Central memory CD8-positive, alpha-beta T cell (primary cell): Measurements from ENCODE around the gene BRPF3.

ENCODE experiments used
- ATAC-seq: fragments of 150-1000 bp; cut with Tn5 transposase; replicated peaks from 2 replicates; pipeline ENCODE4 v1.10.0; 2022; ENCODE audit warnings: mild to moderate bottlenecking, moderate FRiP score, moderate number of reproducible peaks; ENCODE audit not compliant: poor library complexity, severe bottlenecking; ENCODE audit errors: extremely low read depth
- DNase-seq, 2 donors: peaks; one replicate each; pipeline ENCODE4 v3.0.0; 2021; ENCODE audit warnings: low spot score in 2 of 2
- H3K27ac Mint-ChIP-seq: one replicate; pipeline ENCODE4 v1.8.0; 2022; ENCODE audit warnings: low read depth, mild to moderate bottlenecking, moderate library complexity, mixed read lengths
- H3K27me3 Mint-ChIP-seq: one replicate; pipeline ENCODE4 v1.8.0; 2022; ENCODE audit warnings: mixed read lengths
- H3K36me3 Mint-ChIP-seq: one replicate; pipeline ENCODE4 v1.8.0; 2022; ENCODE audit warnings: mild to moderate bottlenecking, moderate library complexity, mixed read lengths; ENCODE audit not compliant: insufficient read depth
- H3K4me1 Mint-ChIP-seq: one replicate; pipeline ENCODE4 v1.8.0; 2022; ENCODE audit warnings: mixed read lengths
- H3K4me3 Mint-ChIP-seq: one replicate; pipeline ENCODE4 v1.8.0; 2022; ENCODE audit warnings: mild to moderate bottlenecking, moderate library complexity, mixed read lengths
- H3K9me3 Mint-ChIP-seq: one replicate; pipeline ENCODE4 v1.8.0; 2022; ENCODE audit warnings: mixed read lengths

The BRPF3 gene

DNA sequence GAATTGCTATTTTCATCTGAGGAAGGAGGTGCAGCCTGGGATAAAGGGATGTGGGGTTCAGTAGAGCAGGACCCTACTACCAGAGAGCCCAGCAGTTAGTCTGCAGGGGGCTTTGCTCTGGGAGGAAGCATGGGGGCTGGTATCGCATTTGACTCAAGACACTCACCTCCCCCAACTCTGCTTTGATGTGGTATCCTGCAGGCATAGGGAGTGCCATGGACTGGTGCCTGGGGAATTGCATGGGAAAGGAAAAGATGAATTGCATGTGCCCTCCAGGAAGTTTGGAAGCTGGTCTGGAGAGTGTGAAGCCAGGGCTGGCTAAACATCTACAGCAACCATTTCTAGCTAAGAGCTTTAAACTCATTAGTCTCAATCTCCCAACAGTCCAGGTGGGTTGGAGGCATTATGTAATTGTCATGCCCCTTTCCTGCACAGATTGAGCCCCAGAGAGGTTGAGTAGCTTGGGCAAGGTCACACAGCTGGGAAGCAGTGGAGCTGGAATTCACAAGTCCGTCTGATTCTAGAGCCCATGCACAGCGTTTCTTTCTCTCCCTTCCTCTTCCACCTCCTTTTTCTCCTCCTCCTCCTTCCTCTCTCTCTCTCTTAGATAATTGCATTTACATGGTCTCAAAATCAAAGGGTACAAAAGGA lies 47.1 kb downstream of the BRPF3 start:
- ATAC-seq: no peak
- Mint-ChIP-seq H3K9me3 (no peaks in the 10 kb centered on the region), H3K36me3 (peaks cover 1% of the 10 kb centered on the region), H3K4me1 (peaks cover 9% of the 10 kb centered on the region), H3K27ac (no peak overlapping the region), H3K27me3 (peaks cover 18% of the 10 kb centered on the region), H3K4me3 (no peak overlapping the region)
- no peak for DNase-seq

DNA sequence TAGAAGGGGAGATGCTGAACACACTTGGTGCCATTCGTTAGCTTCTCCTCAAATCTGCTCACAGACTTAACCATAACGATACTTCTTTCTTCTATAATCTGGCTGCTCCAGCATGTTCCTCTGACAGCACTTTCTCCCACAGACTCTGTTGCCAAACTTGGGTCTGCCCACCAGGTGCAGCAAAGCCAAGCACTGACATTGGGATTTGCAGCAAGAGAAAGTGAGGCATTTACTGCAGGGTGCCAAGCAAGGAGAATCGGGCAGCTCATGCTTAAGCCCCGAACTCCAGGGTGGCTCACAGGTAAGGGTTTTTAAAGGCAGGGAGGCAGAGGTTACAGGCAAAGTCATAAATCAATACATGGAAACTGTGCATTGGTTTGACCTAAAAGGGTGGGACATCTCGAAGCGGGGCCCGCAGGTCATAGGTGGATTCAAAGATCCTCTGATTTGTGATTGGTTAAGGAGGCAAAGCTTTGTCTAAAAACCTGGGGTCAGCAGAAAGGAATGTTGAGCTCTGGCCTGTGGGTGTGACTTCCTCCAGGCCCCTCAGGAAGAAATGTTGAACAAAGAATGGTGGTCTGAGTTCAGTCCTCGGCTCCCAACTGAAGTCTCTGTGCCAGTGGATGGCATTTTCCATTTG lies 48.2 kb downstream of the BRPF3 start:
- no peak for ATAC-seq
- Mint-ChIP-seq H3K27ac (no peak overlapping the region), H3K36me3 (peaks cover 1% of the 10 kb centered on the region), H3K4me3 (no peak overlapping the region), H3K27me3 (peaks cover 18% of the 10 kb centered on the region), H3K4me1 (peaks cover 9% of the 10 kb centered on the region), H3K9me3 (no peaks in the 10 kb centered on the region)
- DNase-seq: no peak

DNA sequence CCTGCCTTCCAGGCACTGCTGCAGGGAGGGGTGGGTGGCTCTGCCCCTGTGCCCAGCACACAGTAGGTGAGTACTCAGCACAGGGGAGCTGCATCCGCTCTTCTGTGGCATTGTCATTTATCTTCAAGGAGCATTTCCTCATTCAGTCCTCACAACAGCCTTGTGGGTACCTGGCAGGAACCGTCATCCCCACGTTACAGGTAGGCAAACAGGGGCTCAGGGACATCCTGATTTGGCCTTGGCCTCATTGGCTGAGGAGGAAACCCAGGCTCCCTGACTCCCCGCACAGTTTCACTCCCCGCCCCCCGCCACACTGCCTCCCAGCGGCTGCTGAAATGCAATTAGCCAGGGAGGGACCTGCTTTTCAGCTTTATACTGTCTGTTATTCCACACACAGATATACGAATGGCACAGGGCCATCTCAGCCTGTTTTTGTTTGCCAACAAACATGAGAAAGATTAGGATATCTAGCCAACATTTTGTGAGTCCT lies 49.1 kb downstream of the BRPF3 start:
- no peaks in the 10 kb centered on the region for H3K9me3 Mint-ChIP-seq
- ATAC-seq (no peak), DNase-seq (no peak)
- H3K27ac Mint-ChIP-seq: no peak overlapping the region
- no peak overlapping the region for H3K4me3 Mint-ChIP-seq
- peaks cover 1% of the 10 kb centered on the region for H3K36me3 Mint-ChIP-seq
- H3K27me3 Mint-ChIP-seq: peaks cover 18% of the 10 kb centered on the region
- peaks cover 9% of the 10 kb centered on the region for H3K4me1 Mint-ChIP-seq

DNA sequence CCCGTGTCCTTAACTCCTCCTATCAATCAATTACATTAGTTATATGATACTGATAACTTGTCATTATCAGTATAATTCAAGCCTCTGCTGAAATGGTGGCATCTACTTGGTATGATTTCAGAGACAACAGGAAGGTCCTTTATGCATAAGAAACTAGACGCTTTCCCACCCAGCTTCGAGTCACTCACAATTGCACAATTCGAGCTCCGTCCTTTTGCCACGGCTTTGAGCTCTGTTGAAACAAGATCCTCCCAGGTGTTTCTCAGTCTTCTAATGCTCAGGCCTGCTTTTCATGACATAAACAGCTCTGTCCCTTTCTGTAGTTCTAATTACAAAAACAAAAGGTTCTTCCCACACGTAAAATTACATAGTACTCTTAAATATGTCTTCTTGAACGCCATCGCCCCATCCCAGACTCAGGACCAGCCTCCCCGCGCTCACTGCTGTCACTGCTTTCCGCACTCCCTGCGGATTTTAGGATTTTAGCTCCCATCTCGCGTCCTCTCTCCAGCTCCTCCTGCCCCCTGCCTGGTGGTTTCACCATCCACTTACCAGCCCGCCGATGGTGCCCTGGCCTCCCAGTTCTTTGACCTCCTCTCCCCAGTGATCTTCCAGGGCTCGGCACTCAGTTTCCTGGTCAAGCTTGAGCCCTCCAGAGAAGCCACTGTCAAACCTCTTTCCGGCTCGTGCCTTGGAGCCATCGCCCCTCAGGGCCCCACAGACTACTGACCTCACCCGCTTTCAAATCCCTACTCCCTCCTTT lies 50.1 kb downstream of the BRPF3 start:
- peaks cover 1% of the 10 kb centered on the region for H3K36me3 Mint-ChIP-seq
- peaks cover 17% of the 10 kb centered on the region for H3K27me3 Mint-ChIP-seq
- no peak overlapping the region for H3K27ac Mint-ChIP-seq
- no peak for DNase-seq
- no peak overlapping the region for H3K4me3 Mint-ChIP-seq
- no peak for ATAC-seq
- H3K9me3 Mint-ChIP-seq: no peaks in the 10 kb centered on the region
- H3K4me1 Mint-ChIP-seq: peaks cover 8% of the 10 kb centered on the region

DNA sequence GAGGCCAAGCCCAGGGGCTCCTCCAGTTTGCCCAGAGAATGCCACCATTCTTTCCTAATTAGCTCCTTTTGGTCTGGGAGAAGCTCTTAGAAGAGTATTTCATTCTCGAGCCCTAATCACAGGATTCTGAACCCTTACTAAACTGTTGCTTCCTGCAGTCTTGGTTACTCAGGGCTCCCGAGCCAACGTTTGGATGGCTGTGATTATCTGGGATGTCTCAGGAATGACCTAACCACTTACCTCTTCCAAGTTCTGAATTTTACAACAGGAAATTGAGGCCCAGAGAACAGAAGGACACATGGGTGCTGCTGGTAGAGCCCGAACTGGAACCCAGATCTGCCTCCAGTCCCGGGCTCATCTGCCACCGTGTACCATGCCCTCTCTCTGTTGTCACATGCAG lies 51.1 kb downstream of the BRPF3 start:
- no peak overlapping the region for H3K4me3 Mint-ChIP-seq
- no peaks in the 10 kb centered on the region for H3K9me3 Mint-ChIP-seq
- H3K36me3 Mint-ChIP-seq: peaks cover 2% of the 10 kb centered on the region
- H3K27me3 Mint-ChIP-seq: peaks cover 17% of the 10 kb centered on the region
- H3K4me1 Mint-ChIP-seq: no peaks in the 10 kb centered on the region
- no peak for DNase-seq
- no peak for ATAC-seq
- no peak overlapping the region for H3K27ac Mint-ChIP-seq

DNA sequence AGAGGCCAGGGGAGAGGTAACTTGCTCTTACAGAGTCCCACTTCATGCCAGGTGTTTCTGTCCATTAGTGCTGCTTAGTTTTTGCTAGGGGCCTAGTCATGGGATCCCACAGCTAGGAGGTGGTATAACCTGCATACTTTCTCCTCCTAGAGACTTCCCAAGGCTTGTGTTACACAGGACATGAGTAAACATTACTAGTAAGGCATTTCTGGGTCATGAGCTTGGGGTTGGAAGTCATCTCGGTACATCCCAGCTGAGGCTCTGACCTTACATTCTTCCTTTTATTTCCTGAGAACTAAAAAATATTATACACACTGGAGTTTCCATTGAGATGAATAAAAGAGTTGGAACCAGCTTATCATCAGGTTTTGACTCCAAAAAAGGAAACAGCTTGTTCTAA lies 52.4 kb downstream of the BRPF3 start:
- Mint-ChIP-seq H3K27ac (no peak overlapping the region), H3K36me3 (peaks cover 2% of the 10 kb centered on the region), H3K4me3 (no peak overlapping the region), H3K4me1 (no peaks in the 10 kb centered on the region), H3K27me3 (peaks cover 12% of the 10 kb centered on the region), H3K9me3 (no peaks in the 10 kb centered on the region)
- DNase-seq: no peak
- ATAC-seq: no peak

DNA sequence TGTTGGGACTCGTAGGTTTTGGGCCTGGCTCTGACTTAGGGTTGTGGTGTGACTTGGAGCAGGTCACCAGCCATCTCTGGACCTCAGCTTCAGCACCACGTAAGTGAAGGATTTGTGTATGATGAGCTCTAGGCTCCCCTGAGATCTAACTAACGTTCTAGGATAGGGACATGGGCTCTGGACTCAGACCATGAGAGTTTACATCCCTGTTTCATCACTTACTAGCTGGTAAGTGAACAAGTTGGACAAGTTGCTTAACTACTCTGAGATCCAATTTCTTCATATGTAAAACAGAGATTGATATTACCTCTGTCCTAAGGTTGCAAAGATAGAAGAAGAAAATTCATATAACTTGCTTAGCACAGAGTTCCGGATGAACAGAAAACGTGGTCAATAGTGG lies 53.0 kb downstream of the BRPF3 start:
- H3K36me3 Mint-ChIP-seq: peaks cover 2% of the 10 kb centered on the region
- peaks cover 12% of the 10 kb centered on the region for H3K27me3 Mint-ChIP-seq
- H3K9me3 Mint-ChIP-seq: no peaks in the 10 kb centered on the region
- H3K4me3 Mint-ChIP-seq: no peak overlapping the region
- H3K27ac Mint-ChIP-seq: no peak overlapping the region
- no peaks in the 10 kb centered on the region for H3K4me1 Mint-ChIP-seq
- DNase-seq (no peak), ATAC-seq (no peak)

DNA sequence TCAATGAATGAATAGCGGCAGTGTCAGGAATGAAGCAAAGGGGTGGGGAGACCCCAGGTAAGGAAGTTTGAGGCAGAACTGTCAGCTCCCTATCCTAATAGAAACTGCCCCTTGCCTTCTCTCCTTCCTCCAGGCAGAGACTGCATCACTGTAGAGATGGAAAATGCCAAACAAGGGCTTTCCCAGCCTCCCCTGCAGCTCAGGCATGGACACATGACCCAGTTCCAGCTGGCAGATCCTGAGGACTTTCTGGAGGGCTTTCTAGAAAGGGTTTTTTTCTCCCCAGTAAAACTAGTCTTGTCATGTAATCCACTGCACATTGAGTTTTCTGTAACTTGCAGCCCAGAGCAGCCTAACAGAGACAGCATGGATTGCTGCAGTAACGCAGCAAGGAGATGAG lies 55.5 kb downstream of the BRPF3 start:
- no peak for ATAC-seq
- Mint-ChIP-seq H3K4me1 (no peaks in the 10 kb centered on the region), H3K36me3 (peaks cover 2% of the 10 kb centered on the region), H3K9me3 (no peaks in the 10 kb centered on the region), H3K27ac (peak overlapping the region; percentile 25), H3K27me3 (peaks cover 12% of the 10 kb centered on the region), H3K4me3 (no peak overlapping the region)
- DNase-seq: no peak

DNA sequence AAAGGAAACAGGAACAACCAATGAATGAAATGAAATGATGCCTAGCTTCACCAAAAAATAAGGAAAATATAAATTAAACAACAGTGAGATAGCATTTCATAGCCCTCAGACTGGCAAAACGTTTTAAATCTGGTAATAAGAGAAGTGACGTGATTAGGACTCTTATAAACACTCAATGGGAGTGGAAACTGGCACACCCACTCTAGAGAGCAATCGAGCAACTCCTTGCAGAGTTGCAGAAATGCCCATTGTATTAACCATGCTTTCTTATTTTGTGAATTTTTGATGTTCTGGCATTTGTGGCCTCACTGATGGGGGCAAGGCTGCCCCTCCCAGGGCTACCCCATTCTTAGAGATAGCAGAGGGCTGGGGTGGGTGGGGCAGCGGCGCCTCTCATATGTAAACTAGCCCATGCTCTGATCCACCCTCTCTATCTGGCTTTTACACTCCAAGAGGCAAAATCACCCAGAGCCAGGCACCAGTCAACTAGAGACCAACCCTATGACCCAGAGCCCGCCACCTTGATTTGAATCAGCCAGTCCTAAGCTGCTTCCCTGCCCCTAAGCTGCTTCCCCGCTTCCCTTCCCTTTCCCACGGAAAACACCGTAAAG lies 67.0 kb downstream of the BRPF3 start:
- peaks cover 29% of the 10 kb centered on the region for H3K27me3 Mint-ChIP-seq
- no peak for DNase-seq
- no peaks in the 10 kb centered on the region for H3K9me3 Mint-ChIP-seq
- no peaks in the 10 kb centered on the region for H3K4me1 Mint-ChIP-seq
- H3K27ac Mint-ChIP-seq: no peak overlapping the region
- no peak overlapping the region for H3K4me3 Mint-ChIP-seq
- H3K36me3 Mint-ChIP-seq: no peaks in the 10 kb centered on the region
- no peak for ATAC-seq

DNA sequence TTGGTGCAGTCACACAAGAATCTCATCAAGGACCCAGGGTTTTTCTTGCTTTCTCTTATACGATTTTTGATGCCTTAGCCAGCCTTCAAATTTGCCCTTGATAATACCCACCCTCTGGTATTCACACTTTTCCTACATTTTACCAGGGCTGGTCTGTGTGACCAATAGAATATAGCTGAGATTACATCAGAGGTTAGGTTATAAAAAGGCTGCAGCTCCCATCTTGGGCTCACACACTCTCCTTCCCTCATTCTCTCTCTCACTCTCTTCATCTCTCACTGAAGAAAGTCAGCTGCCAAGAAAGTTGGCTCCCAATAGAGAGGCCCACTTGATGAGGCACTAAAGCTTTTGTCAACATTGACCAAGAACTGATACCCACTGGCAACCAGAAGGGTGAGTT lies 69.2 kb downstream of the BRPF3 start:
- Mint-ChIP-seq H3K4me1 (no peaks in the 10 kb centered on the region), H3K27me3 (peaks cover 48% of the 10 kb centered on the region), H3K4me3 (no peak overlapping the region), H3K27ac (no peak overlapping the region), H3K36me3 (no peaks in the 10 kb centered on the region), H3K9me3 (no peaks in the 10 kb centered on the region)
- ATAC-seq: no peak
- no peak for DNase-seq

DNA sequence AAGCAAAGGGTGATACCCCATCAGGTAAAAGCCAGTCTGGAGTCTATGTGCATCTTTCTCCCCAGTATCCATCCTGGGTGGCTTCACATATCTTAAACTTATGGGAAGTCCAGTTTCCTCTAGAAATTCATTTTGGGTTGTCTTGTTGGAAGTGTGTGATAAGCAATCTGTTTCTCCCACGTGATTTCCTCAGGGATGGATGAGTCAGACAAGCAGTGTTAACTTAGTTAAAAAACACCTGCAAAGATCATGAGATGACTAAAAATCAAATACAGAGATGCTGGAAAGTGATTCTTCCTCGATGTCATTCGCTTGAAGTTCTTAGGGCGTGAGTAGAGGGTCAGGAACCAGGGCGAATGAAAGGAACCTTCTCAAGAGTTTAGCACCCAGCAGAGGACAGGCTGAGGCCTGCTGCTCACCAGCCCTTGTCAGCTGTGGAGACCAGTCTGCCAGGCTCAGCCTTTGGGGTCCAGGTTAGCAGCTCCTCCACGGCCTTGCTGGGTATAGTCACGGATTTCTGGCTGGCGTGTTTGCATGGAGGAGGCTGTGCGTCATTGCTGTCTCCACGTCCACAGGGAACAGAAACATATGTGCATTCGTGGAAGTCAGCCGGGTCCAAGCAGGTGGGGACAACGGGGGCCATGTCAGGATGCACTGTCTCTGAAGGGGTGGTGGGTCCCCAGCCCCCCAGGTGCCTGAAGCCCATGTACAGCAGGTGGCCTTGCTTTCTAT lies 70.5 kb downstream of the BRPF3 start:
- ATAC-seq (no peak), DNase-seq (no peak)
- no peak overlapping the region for H3K27ac Mint-ChIP-seq
- H3K4me1 Mint-ChIP-seq: no peaks in the 10 kb centered on the region
- H3K27me3 Mint-ChIP-seq: peaks cover 48% of the 10 kb centered on the region
- H3K36me3 Mint-ChIP-seq: no peaks in the 10 kb centered on the region
- no peaks in the 10 kb centered on the region for H3K9me3 Mint-ChIP-seq
- no peak overlapping the region for H3K4me3 Mint-ChIP-seq

DNA sequence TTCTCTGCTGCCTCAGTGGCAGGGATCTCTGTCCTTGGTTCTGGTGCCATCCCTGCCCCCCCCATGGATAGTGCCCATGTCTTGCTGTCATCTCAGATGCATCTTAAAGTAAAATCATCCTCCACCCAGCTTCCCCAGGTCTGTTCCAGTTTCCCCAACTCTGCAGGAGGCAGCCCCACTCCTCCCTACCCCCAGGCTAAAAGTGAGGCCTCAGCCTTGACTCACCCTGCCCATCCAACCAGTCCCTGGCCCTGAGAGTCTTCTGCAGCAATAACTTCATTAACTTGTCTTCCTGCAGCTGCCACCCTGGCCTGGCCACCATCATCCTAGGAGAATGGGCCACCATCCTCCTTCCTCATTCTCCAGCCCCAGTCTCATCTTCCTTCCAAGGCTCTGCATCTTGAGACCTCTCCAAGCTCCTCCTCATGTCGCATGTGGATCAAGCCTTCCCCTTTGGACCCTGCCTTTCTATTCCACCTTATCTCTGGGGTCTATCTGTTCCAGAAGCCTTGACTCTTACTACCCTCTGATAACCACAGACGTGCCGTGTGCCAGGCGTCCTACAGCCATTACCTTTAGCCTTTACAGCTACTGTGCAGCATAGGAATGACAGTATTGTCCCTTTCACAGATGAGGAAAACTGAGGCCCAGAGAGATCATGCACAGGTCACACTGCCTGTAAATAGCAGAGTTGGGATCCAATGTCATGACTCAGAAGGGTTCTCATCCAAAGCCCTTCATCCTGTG lies 71.4 kb downstream of the BRPF3 start:
- no peaks in the 10 kb centered on the region for H3K36me3 Mint-ChIP-seq
- no peaks in the 10 kb centered on the region for H3K4me1 Mint-ChIP-seq
- H3K27ac Mint-ChIP-seq: no peak overlapping the region
- no peak overlapping the region for H3K4me3 Mint-ChIP-seq
- no peaks in the 10 kb centered on the region for H3K9me3 Mint-ChIP-seq
- H3K27me3 Mint-ChIP-seq: peaks cover 47% of the 10 kb centered on the region
- no peak for DNase-seq
- ATAC-seq: no peak
